T-helper 2 cell (primary cell): ENCODE measurements around the gene KIFAP3.
"Not testable (repeated sequence)": the region's sequence is repeated elsewhere in the genome, so short reads cannot be mapped to it uniquely, and the experiment has no call there.

Experiments used
- DNase-seq, 5 experiments: peaks; one replicate each; pipeline versions ENCODE4 v3.0.0 to v3.0.0-alpha.2; 2012 to 2022

Gene KIFAP3

GRCh38 chr1:170063109-170063826, 11.2 kb downstream of the KIFAP3 start:
- no peak for DNase-seq

- not testable (repeated sequence) for DNase-seq
Measured at GRCh38 chr1:170061676-170062075, 12.8 kb downstream of the KIFAP3 start.

GRCh38 chr1:170060015-170060520, 14.4 kb downstream of the KIFAP3 start:
- DNase-seq = not testable (repeated sequence)

- no peak for DNase-seq
Measured at GRCh38 chr1:170049176-170049800, 25.2 kb downstream of the KIFAP3 start.

- DNase-seq = no peak
Measured at GRCh38 chr1:170048515-170048914, 26.0 kb downstream of the KIFAP3 start.

- DNase-seq = no peak
Measured at GRCh38 chr1:170044187-170044586, 30.3 kb downstream of the KIFAP3 start.

GRCh38 chr1:170041423-170042192, 32.9 kb downstream of the KIFAP3 start:
- no peak for DNase-seq

- DNase-seq = no peak
Measured at GRCh38 chr1:170032531-170033280, 41.8 kb downstream of the KIFAP3 start.

- DNase-seq = no peak
Measured at GRCh38 chr1:170030212-170030611, 44.3 kb downstream of the KIFAP3 start.

- DNase-seq = peak in 1 of 5 experiments; percentile 6
Measured at GRCh38 chr1:170027760-170028159, 46.7 kb downstream of the KIFAP3 start.

- no peak for DNase-seq
Measured at GRCh38 chr1:170020859-170021258, 53.6 kb downstream of the KIFAP3 start.

- DNase-seq = no peak
Measured at GRCh38 chr1:170017478-170017877, 57.0 kb downstream of the KIFAP3 start.

- DNase-seq = no peak
Measured at GRCh38 chr1:170012920-170013319, 61.6 kb downstream of the KIFAP3 start.

- peak in 1 of 5 experiments; percentile 22 for DNase-seq
Measured at GRCh38 chr1:170010443-170010842, 64.1 kb downstream of the KIFAP3 start.

GRCh38 chr1:170009551-170009950, 64.9 kb downstream of the KIFAP3 start:
- no peak for DNase-seq

GRCh38 chr1:170008745-170009144, 65.8 kb downstream of the KIFAP3 start:
- not testable (repeated sequence) for DNase-seq

GRCh38 chr1:170003270-170003835, 71.1 kb downstream of the KIFAP3 start:
- not testable (repeated sequence) for DNase-seq

GRCh38 chr1:170001266-170001665, 73.2 kb downstream of the KIFAP3 start:
- DNase-seq = no peak

- no peak for DNase-seq
Measured at GRCh38 chr1:169999761-170000160, 74.7 kb downstream of the KIFAP3 start.

- no peak for DNase-seq
Measured at GRCh38 chr1:169999331-169999741, 75.2 kb downstream of the KIFAP3 start.

- no peak for DNase-seq
Measured at GRCh38 chr1:169995993-169996392, 78.5 kb downstream of the KIFAP3 start.

- no peak for DNase-seq
Measured at GRCh38 chr1:169989246-169989645, 85.2 kb downstream of the KIFAP3 start.
